Stimulated activated CD8-positive, alpha-beta memory T cell treated with anti-CD3 and anti-CD28 coated beads, Interleukin-15, amount 100 ng/mL, for 24 hours (primary cell): ENCODE measurements around the gene FBXL17.
"Not testable (repeated sequence)": the region's sequence is repeated elsewhere in the genome, so short reads cannot be mapped to it uniquely, and the experiment has no call there.

ENCODE experiments used
- DNase-seq: peaks from one replicate; pipeline ENCODE4 v3.0.0-alpha.2; 2020; ENCODE audit warnings: low read depth

The FBXL17 gene

DNA sequence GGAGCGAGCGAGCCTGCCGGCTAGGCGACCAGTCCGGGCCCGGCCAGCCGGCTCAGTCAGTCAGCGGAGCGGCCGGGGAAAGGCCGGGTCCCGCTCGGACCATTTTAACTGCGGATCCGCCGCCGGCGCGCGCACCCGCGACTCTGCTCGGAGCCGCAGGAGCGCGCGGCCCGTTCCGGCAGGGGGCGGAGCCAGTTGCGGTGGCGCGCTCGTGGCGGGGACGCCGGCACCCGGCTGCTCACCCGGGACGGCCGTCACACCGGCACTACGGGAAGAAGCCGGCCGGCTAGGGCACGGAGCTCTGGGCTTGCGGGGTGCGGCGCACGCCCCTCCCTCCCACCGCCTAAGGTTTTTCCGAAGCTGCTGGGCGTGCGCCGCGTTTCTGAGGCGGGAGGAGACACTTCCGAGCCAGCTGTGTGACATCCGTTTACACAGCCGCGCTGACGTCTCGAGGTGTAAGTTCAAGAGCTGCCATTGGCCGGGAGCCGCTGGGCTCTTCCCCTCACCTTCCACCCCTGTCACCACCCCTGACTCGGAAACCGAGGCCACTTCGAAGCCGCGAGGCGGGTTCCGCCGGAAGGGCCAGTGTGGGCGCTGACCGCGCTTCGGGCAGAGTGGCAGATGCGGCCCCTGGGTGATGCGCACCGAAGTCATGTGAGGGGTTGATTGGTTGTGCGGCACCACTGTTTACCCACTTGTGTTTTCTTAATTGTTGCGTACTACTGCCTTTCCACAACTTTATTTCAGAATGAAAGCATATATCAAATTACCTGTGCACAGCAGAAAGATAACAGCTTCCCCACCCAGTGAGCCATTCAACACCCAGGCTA is at the start of gene FBXL17:
FBXL17 (minus strand) TSS at position 145 of the 830 bp plus-strand sequence.
- peak; percentile 69 for DNase-seq

DNA sequence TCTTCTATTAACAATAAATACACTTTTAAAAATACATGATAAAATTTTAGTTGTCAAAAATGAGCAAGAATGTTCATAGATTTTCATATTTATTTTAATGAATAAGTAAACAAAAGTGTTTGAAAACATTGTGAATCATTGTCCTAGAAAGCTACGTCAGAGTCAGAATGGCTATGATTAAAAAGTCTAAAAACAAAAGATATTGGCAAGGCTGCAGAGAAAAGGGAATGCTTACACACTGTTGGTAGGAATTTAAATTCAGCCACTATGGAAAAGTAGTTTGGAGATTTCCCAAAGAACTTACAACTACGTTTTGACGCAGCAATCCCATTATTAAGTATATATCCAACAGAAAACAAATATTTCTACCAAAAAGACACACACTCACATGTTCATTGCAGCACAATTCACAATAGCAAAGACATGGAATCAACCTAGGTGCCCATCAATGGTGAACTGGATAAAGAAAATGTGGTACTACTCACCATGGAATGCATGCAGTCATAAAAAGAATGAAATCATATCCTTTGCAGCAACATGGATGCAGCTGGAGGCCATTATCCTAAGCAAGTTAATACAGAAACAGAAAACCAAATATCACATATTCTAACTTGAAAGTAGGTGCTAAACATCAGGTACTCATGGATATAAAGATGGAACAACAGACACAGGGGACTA is 49.2 kb upstream of the FBXL17 start:
- DNase-seq, result no peak

DNA sequence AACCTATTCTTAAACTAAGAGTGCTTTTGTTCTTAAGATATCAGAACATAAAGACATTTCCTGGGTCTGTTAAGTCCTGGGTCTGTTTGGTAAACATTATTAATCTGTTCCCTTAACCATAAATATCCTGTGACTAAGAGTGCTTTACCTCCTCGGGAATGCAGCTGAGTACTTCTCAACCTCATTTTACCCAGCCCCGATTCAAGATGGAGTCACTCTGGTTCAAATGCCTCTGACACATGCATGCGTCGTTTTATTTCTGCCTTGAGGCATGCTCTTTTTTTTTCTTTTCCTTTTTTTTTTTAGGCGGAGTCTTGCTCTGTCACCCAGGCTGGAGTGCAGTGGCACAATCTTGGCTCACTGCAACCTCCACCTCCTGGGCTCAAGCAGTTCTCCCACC is 39.8 kb upstream of the FBXL17 start:
- DNase-seq, result no peak

DNA sequence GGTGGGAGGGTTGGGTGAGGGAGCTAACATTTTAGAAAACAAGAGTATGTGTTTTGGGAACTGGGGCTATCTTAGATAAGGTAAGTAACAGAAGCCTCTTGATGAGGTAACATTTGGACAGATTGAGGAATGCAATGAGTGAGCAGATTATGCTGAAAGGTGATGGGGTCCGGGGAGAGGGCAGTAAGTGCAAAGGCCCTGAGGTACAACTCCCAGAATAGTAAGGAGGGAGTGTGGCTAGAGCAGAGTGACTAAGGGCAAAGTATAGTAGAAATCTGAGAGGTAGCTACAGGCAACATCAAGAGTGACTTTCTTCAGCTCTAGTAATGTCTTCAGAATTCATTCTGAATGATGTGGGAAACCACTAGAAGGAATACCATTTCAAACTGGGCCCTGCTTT is 38.9 kb upstream of the FBXL17 start:
- DNase-seq, result no peak

DNA sequence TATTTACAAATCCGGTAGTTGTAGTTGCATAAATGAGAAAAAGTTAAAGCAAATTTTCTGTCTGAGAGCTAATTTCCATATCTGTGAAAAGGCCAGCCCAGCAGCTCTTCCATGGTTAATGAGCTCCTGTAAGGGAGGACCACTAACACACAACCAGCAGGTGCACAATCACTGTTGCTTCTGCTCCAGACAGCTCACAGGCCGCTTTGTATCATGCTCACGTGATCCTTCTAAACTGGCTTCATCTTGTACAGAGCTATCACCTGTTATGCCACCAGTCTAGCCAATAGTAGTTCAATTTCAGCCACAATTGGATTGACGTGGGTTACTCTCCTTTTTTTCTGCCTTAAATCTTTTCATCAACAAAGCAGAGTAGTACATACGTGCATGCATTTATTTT is 38.3 kb upstream of the FBXL17 start:
- DNase-seq, result no peak

DNA sequence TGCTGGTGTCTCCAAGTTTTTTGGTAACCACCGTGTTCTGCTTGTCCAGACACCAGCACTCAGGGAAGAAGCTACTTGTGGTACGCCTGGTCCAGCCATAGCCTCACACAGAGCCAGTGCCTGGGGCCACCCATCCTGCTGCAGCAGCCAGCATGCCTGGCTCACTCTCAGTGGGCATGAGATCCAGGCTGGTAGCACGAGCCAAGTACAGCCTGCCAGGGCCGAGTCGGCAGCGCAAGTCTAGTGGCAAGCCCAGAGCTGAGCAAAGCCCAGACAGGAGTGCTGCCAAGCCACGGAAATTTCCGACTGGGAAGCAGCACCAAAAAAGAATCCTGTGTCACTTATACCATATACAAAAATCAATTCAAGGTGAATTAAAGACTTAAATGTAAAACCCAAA is 36.3 kb upstream of the FBXL17 start:
- DNase-seq, result no peak

DNA sequence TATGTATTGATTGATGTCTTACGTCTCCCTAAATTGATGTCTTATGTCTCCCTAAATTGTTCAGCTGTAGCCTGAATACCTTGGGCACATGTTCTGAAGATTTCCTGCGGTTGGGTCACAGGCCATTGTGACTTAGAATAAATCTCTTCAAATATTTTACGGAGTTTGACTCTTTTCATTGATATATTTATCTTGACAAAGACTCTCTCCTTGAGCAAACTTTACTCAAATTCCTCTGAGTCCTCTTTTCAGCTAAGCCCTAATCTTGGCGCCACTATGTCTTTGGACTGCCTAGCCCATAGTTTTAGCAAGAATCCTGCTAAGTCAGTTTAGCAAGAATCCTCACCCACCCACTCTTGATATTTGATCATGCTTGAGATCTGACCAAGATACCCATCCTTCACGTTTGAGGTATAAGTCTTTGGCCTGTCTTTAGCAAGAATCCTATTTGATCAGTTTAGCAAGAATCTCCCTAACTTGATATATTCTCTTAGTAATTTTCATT is 35.3 kb upstream of the FBXL17 start:
- no peak for DNase-seq

DNA sequence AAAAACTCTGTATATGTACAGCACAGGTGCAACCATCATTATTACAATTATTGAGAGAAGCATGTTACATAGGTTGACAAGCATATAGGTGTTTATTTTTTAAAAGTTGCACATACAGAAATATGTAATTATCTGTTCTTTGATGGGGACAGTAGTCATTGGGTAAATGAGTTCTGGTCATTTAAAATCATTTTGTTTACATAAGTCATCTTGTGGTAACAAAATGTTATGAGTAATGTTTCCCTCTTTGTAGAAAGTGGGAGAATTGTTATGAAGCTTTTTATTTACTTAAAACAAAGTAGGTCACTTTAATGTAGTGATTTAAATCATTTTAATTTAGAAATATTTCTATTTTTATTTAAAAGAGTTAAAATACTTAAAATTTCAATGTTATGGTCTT is 33.8 kb upstream of the FBXL17 start:
- no peak for DNase-seq

DNA sequence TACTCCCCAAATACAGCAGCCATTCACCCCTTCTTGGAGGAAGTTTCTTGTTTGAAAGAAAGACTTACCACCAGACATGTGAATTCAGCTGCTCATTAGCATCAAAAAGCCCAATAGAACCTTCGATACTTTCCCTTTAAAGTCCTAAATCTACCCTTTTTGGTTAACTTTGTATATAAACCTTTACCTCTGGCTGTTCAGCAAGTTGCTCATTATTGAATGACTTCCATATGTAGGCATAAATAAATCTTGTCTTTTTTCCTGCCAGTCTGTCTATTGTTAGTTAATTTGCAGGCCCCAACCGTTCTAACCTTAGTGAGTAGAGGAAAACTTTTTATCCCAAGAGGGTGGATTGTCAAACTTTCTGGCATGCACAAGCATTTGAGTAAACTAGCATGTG is 27.9 kb upstream of the FBXL17 start:
- DNase-seq, result no peak

DNA sequence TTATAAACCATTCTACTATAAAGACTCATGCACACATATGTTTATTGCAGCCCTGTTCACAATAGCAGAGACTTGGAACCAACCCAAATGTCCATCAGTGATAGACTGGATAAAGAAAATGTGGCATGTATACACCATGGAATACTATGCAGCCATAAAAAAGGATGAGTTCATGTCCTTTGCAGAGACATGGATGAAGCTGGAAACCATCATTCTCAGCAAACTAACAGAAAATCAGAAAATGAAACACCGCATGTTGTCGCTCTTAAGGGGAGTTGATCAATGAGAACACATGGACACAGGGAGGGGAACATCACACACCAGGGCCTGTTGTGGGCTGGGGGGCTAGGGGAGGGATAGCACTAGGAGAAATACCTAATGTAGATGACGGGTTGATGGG is 23.3 kb upstream of the FBXL17 start:
- DNase-seq, result not testable (repeated sequence)

DNA sequence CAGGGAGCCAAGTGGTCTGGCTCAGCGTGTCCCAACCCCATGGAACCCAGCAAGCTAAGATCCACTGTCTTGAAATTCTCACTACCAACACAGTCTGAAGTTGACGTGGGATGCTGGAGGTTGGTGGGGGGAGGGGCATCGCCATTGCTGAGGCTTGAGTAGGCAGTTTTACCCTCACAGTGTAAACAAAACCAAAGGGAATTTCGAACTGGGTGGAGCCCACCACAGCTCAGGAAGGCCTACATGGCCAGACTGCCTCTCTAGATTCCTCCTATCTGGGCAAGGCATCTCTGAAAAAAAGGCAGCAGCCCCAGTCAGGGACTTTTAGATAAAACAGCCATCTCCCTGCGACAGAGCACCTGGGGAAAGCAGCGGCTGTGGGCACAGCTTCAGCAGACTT is 17.1 kb upstream of the FBXL17 start:
- no peak for DNase-seq

DNA sequence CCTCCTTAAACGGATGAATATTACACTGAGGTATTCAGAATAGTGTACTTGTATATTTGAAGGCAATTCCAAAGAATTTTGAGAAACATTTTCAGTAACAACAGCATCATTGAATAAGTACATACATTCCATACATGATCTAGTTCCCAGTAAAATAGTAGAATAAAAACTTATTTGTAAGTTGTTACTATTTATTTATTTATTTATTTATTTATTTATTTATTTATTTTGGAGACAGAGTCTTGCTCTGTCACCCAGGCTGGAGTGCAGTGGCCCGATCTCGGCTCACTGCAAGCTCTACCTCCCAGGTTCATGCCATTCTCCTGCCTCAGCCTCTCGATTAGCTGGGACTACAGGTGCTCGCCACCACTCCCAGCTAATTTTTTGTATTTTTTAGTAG is 14.9 kb upstream of the FBXL17 start:
- not testable (repeated sequence) for DNase-seq

DNA sequence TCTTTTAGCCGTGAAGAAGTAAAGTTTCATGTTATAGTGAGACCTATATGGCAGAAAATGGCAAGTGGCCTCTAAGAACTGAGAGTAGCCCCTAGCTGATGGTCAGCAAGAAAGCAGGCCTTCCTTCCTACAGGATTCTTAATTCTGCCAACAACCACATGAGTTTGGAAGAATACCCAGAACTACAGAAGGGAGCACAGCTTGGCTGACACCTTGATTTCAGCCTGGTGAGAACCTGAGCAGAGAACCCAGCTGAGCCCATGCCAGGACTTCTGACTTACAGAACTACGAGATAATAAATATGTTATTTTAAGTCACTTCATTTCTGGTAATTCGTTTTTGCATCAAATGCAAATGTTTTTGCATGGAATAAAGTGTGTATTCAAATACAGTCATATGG is 5.9 kb upstream of the FBXL17 start:
- no peak for DNase-seq

DNA sequence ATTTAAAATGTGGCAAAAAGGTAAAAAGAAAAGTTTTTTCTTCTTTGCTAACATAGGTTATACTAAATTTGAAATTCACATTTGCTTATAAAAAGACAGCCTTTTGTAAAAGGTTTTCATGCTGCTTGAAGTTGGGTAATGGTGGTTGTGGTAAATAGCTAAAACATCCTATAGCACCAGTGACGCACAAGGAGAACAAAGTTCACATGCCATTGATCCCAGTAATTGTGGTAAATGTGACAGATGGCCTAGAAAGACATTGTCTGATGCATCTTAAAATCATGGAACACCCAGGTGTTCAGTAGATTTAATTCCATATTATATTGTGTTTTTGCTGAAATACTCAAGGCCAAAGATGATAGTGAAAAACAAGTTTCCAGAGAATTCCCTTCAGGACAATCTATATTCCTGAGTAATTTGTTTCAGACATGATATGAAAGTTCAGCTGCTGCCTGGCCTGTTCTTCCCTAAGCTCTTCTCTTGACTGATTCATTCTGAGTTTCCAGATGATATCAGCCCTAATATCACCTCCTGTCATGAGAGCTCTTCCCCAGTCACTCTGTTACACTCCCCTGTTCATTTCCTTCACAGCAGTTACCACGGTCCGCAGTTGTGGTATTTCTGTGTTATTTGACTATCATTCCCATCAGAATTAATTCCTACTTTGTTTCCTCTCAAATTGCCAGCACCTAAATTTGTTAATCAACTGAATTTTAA is 4.6 kb upstream of the FBXL17 start:
- DNase-seq, result no peak

DNA sequence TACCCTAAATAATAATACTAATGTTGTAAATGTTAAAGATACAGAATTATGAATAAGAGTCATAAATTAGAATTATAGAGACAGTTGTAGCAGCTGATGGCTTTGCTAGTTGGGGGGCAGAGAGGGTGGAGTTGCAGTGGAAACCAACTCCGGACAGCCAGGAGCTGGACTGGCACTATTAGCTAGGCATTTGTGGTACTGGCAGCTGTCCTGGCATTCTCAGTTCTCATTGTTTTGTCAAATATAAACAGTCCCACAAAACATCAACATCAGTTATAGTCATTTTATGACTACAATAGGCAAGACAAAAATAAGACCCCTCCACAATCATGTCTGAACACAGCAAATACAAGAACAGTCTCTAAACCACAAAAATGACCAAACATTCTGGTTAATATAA is 2.8 kb upstream of the FBXL17 start:
- no peak for DNase-seq

DNA sequence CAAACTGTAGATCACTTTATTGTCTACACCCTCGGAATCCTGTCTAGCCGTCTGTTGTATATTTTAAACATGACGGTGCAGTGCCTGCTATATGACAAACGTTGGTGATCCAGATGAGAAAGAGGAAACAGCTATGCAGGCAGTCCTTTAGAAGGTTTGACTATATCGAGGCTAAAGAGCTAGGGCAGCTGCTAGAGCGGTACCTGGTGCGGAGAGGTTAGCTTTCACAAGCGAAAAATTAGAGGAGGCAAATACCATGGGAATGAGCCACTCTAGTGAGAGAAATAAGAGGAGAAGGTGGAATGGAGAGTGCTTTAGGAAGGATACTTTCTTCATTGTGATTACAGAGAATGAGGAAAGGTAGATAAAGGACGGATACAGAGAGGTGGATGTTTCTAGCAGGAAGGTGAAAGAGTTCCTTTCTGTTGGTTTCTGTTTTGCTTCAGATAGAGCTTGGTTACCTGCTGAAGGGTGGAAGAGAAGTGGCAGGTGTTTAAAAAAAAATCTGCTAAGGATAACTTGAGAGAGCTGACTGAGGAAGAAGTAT is 959 bp upstream of the FBXL17 start:
- DNase-seq, result no peak

DNA sequence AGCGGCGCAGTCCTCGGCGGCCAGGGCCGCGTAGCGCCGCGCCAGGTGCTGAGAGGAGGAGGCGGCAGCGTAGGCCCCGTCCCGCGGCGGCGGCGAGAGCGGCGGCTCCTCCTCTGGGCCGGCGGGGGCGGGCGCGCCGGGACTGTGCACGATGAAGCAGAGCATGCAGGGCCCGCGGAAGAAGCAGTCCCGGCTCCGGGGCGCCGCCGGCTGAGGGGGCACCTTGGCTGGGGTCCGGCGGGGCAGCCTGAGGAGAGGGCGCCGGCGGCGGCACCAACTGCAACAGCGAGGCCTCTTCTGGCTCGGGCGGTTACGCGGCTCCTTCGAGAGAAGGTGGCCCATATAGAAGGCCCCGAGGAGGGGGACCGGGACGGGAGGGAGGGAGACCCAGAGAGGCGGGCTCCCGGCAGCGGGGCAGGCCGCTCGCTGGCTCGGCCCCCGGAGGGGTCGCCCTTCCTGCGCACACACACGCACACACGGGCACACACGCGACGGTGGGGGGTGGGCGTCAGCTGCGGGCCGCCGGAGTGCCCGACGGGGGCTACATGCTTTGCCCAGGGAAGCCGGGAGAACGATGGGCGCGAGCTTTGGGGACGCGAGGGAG is 446 bp downstream of the FBXL17 start:
- DNase-seq, result peak; percentile 54

DNA sequence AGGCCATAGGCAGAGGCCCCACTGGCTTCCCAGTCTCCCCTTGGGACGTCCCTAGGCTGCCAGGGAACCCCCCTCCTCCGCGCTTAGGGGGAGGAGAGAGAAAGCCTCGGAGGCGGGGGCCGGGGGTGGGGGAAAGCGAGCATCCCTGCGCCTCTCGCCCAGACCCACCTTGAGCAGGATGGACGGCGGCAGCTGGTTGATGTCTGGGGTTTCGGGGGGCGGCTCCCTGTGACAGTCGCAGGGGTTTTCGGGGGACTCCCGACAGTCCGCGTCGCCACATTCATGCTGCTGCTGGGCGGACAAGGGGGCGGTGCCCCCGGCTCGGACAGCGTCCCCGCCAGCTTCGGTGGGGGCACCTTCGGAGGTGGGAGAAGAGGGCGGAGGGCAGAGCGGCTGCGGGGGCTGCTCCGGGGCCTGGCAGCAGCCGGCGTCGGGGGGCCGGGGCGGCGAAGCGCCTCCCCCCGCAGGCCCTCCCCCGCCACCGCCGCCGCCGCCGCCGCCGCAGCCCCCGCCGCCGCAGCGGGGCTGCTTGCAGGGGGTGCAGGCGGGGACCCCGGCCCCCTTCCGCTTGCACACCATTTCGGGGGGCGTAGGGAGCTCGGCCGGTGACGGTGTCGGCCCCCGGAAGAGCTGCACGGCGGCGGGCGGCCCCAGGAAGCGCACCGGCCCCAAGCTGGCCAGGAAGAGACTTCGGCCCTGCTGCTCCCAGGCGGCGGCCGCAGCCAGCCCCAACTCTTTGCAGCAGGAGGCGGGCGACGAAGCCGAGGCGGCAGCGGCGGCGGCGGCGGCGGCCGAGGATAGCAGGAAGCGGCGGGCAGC is 1.2 kb downstream of the FBXL17 start:
- DNase-seq, result peak; percentile 23

DNA sequence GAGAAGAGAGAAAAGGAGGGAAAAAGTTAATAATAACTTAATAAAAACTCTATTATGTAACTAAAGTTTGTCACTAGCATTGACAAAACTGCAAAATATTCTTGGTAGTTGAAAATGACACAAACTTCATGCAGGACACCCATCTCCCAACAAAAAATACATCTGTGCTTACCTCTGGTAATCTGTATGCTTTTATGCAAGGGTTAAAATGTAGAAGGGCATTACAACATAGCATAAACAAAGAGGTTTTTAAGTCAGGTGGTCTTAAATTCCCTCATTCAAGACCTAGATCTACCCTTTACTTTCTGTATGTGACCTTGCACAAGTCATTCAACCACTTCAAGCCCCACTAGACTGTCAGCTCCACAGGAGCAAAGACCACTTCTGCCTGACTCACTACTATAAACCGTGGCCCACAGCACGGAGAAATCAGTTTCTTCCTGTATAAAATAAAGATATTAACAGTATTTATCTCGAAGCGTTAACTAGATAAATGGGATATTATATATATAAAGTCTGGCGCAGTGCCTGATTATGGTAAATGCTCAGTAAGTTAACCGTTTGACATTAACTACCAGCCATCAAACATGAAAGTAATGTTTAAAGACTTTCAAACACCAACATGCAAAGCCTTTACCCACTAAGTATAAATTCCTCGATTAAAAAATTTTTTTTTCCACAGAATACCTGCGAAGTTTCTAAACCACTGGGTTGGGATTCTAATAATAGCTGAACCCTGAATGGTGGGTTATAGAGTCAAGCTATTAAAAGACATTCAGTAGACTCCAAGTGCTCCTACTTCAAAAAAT is 2.0 kb downstream of the FBXL17 start:
- DNase-seq, result no peak

DNA sequence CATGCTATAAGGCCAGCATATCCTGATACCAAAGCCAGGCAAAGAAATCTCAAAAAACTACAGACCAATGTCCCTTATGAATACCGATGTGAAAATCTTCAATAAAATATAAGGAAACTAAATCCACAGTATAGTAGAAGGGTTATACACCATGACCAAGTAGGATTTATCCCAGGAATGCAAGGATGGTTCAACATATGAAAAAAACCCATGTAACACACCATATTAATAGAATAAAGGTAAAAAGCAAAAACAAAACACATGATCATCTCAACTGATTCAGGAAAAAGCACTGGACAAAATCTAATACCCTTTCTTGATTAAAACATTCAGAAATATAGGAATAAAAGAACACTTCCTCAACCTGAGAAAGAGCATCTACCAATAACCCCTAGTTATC is 6.1 kb downstream of the FBXL17 start:
- DNase-seq, result no peak
